SU-DHL-6 (cell line): Measurements from ENCODE around the gene LIPE.

ENCODE experiments used
- H2AFZ ChIP-seq: fragments of 200-600 bp; sonication (generic); 2 replicates; pipeline ENCODE4 v1.6.1; 2014; ENCODE audit warnings: low read depth, mild to moderate bottlenecking, moderate library complexity, mixed read lengths, antibody characterized with exemption, low read length; ENCODE audit not compliant: severe bottlenecking
- H3F3A ChIP-seq: fragments of 200-600 bp; shearing (Covaris generic); 2 replicates; pipeline ENCODE4 v1.6.0; 2016; ENCODE audit warnings: antibody characterized with exemption, mild to moderate bottlenecking; ENCODE audit not compliant: insufficient read depth
- H3K27ac ChIP-seq: fragments of 200-600 bp; sonication (generic); 2 replicates; pipeline ENCODE4 v1.5.1; 2016; ENCODE audit warnings: low read depth, mild to moderate bottlenecking, low read length, moderate library complexity, mixed read lengths
- H3K27me3 ChIP-seq: fragments of 200-600 bp; sonication (generic), shearing (Covaris generic); 2 replicates; pipeline ENCODE4 v1.6.0; 2014; ENCODE audit warnings: mild to moderate bottlenecking, low read length
- H3K36me3 ChIP-seq: fragments of 200-600 bp; sonication (generic); 2 replicates; pipeline ENCODE4 v1.6.1; 2014; ENCODE audit warnings: mild to moderate bottlenecking, low read length, mixed read lengths
- H3K4me2 ChIP-seq: fragments of 300-600, 200-600 bp; shearing (Covaris generic), sonication (generic); 2 replicates; pipeline ENCODE4 v1.6.0; 2014; ENCODE audit warnings: low read length, low read depth, mild to moderate bottlenecking; ENCODE audit not compliant: poor library complexity, severe bottlenecking
- H3K4me3 ChIP-seq: fragments of 200-600 bp; sonication (generic); 2 replicates; pipeline ENCODE4 v1.5.1; 2014; ENCODE audit warnings: antibody characterized with exemption, low read length, mild to moderate bottlenecking, mixed read lengths; ENCODE audit not compliant: insufficient read depth, poor library complexity, severe bottlenecking
- H3K79me2 ChIP-seq: fragments of 200-600 bp; sonication (generic); 2 replicates; pipeline ENCODE4 v1.6.1; 2014; ENCODE audit warnings: mild to moderate bottlenecking, low read length, moderate library complexity; ENCODE audit not compliant: insufficient read depth
- H3K9ac ChIP-seq: fragments of 200-600 bp; sonication (generic); 2 replicates; pipeline ENCODE4 v1.7.0; 2014; ENCODE audit warnings: mild to moderate bottlenecking, low read length
- H3K9me2 ChIP-seq: fragments of 200-600 bp; sonication (generic); replicated peaks from 2 replicates; pipeline ENCODE4 v1.6.1; 2014; ENCODE audit warnings: low read length; ENCODE audit not compliant: insufficient read depth
- H3K9me3 ChIP-seq: fragments of 200-600 bp; sonication (generic); 2 replicates; pipeline ENCODE4 v1.6.1; 2014; ENCODE audit warnings: low read length, mixed read lengths; ENCODE audit not compliant: insufficient read depth
- H4K20me1 ChIP-seq: fragments of 200-600 bp; sonication (generic); 2 replicates; pipeline ENCODE4 v1.6.1; 2014; ENCODE audit warnings: low read depth, mild to moderate bottlenecking, antibody characterized with exemption, low read length, moderate library complexity, mixed read lengths
- CTCF ChIP-seq: fragments of 200-600 bp; sonication (generic); IDR thresholded peaks from one replicate; pipeline ENCODE4 v1.5.1; 2017; ENCODE audit warnings: antibody characterized with exemption, mild to moderate bottlenecking, low read length, moderate library complexity; ENCODE audit not compliant: insufficient read depth, poor library complexity, severe bottlenecking
- EZH2phosphoT487 ChIP-seq: fragments of 200-600 bp; sonication (generic), shearing (Covaris generic); conservative IDR thresholded peaks from 2 replicates; pipeline ENCODE4 v1.6.1; 2018; ENCODE audit warnings: mild to moderate bottlenecking, antibody characterized with exemption, low read length, moderate library complexity, mixed read lengths

LIPE gene

GRCh38 chr19:42427313-42427712 is at the start of gene LIPE:
TSS of gene LIPE (minus strand) at chr19:42427388. CDS start at chr19:42427149, 239 bp downstream.
- no peaks in the 10 kb centered on the region for H3K36me3 ChIP-seq
- H3F3A ChIP-seq: no peaks in the 10 kb centered on the region
- no peaks in the 10 kb centered on the region for H3K27me3 ChIP-seq
- H2AFZ ChIP-seq: no peak within 1 kb of the TSS
- H3K9me3 ChIP-seq: no peaks in the 10 kb centered on the region
- no peak within 1 kb of the TSS for H3K27ac ChIP-seq
- no peak within 1 kb of the TSS for H3K4me3 ChIP-seq
- H4K20me1 ChIP-seq: no peaks in the 10 kb centered on the region
- no peaks in the 10 kb centered on the region for H3K9me2 ChIP-seq
- H3K9ac ChIP-seq: no peak within 1 kb of the TSS
- H3K79me2 ChIP-seq: 0 out of 2 replicates have a peak, but pooled peaks cover under 1% of the 10 kb centered on the region
- no peak within 1 kb of the TSS for H3K4me2 ChIP-seq
- TF ChIP-seq EZH2phosphoT487 (no peak), CTCF (no peak)

GRCh38 chr19:42475366-42475765 is 48.2 kb upstream of the LIPE start:
- Histone ChIP-seq H3K4me3 (no peak overlapping the region), H3K27ac (no peak overlapping the region), H3K9me2 (no peaks in the 10 kb centered on the region)

GRCh38 chr19:42474743-42475142 is 47.6 kb upstream of the LIPE start:
- H3K27me3 ChIP-seq: no peaks in the 10 kb centered on the region
- no peaks in the 10 kb centered on the region for H4K20me1 ChIP-seq
- no peak overlapping the region for H3K27ac ChIP-seq
- H3K9me2 ChIP-seq: no peaks in the 10 kb centered on the region
- H2AFZ ChIP-seq: no peak overlapping the region
- H3K9me3 ChIP-seq: no peaks in the 10 kb centered on the region
- no peak overlapping the region for H3K4me2 ChIP-seq
- no peak overlapping the region for H3K4me3 ChIP-seq
- H3K9ac ChIP-seq: no peak overlapping the region
- H3K36me3 ChIP-seq: no peaks in the 10 kb centered on the region
- H3F3A ChIP-seq: 0 out of 2 replicates have a peak, but pooled peaks cover 7% of the 10 kb centered on the region
- TF ChIP-seq EZH2phosphoT487 (no peak), CTCF (no peak)
- H3K79me2 ChIP-seq: no peaks in the 10 kb centered on the region

More at GRCh38 chr19:42475366-42475765, 48.2 kb upstream of the LIPE start:
- no peaks in the 10 kb centered on the region for H3K36me3 ChIP-seq
- H3K79me2 ChIP-seq: no peaks in the 10 kb centered on the region
- TF ChIP-seq CTCF (no peak), EZH2phosphoT487 (no peak)
- H3F3A ChIP-seq: 0 out of 2 replicates have a peak, but pooled peaks cover 4% of the 10 kb centered on the region
- H3K27me3 ChIP-seq: no peaks in the 10 kb centered on the region
- no peak overlapping the region for H3K4me2 ChIP-seq
- no peaks in the 10 kb centered on the region for H4K20me1 ChIP-seq
- H2AFZ ChIP-seq: no peak overlapping the region
- no peaks in the 10 kb centered on the region for H3K9me3 ChIP-seq
- H3K9ac ChIP-seq: no peak overlapping the region
